ENCODE measurements around the gene PSME3.
"Not testable (repeated sequence)": the region's sequence is repeated elsewhere in the genome, so short reads cannot be mapped to it uniquely, and the experiment has no call there.

PSME3 gene

GRCh38 chr17:42866631-42867575 lies 33.7 kb downstream of the PSME3 start:
- DNase-seq (ENCODE audit: low spot score): no peak
- TF ChIP-seq CTCF (IDR thresholded peaks at IDR 0.05; ENCODE audit: borderline replicate concordance, control extremely low read depth, extremely low read depth, insufficient read depth, missing control alignments): no peak
- in situ Hi-C loops (cut with MboI; ENCODE audit: low sequenced_read_pairs, unreplicated experiment): no loop called here

- in situ Hi-C loops (cut with MboI; ENCODE audit: low sequenced_read_pairs, unreplicated experiment); DNase-seq (ENCODE audit: low spot score): not testable (repeated sequence)
These were observed 34.6 kb downstream of the PSME3 start for GRCh38 chr17:42867694-42868261.

- DNase-seq (ENCODE audit: low spot score): no peak
- in situ Hi-C loops (cut with MboI; ENCODE audit: low sequenced_read_pairs, unreplicated experiment): no loop called here
- TF ChIP-seq CTCF (IDR thresholded peaks at IDR 0.05; ENCODE audit: borderline replicate concordance, control extremely low read depth, extremely low read depth, insufficient read depth, missing control alignments): no peak
These were observed 35.1 kb downstream of the PSME3 start for GRCh38 chr17:42868338-42868737.

GRCh38 chr17:42871647-42872046 lies 38.5 kb downstream of the PSME3 start:
- TF ChIP-seq CTCF (IDR thresholded peaks at IDR 0.05; ENCODE audit: borderline replicate concordance, control extremely low read depth, extremely low read depth, insufficient read depth, missing control alignments): no peak
- no peak for DNase-seq (ENCODE audit: low spot score)
- in situ Hi-C loops (cut with MboI; ENCODE audit: low sequenced_read_pairs, unreplicated experiment): no loop called here

- TF ChIP-seq CTCF (IDR thresholded peaks at IDR 0.05; ENCODE audit: borderline replicate concordance, control extremely low read depth, extremely low read depth, insufficient read depth, missing control alignments): no peak
- DNase-seq (ENCODE audit: low spot score): no peak
- in situ Hi-C loops (cut with MboI; ENCODE audit: low sequenced_read_pairs, unreplicated experiment): no loop called here
These were observed 39.2 kb downstream of the PSME3 start for GRCh38 chr17:42872251-42872965.

GRCh38 chr17:42873315-42873714 lies 40.1 kb downstream of the PSME3 start:
- DNase-seq (ENCODE audit: low spot score): no peak
- in situ Hi-C loops (cut with MboI; ENCODE audit: low sequenced_read_pairs, unreplicated experiment): no loop called here
- no peak for TF ChIP-seq CTCF (IDR thresholded peaks at IDR 0.05; ENCODE audit: borderline replicate concordance, control extremely low read depth, extremely low read depth, insufficient read depth, missing control alignments)

GRCh38 chr17:42873932-42874695 lies 40.9 kb downstream of the PSME3 start:
- DNase-seq (ENCODE audit: low spot score); in situ Hi-C loops (cut with MboI; ENCODE audit: low sequenced_read_pairs, unreplicated experiment): not testable (repeated sequence)

Measured in GM13976 (cell line).